ENCODE results near the gene TJP2.
"Not testable (repeated sequence)": the region's sequence is repeated elsewhere in the genome, so short reads cannot be mapped to it uniquely, and the experiment has no call there.

Gene TJP2

GRCh38 chr9:69164573-69164972, 9.5 kb upstream of the TJP2 start:
- DNase-seq, result not testable (repeated sequence)

DNA sequence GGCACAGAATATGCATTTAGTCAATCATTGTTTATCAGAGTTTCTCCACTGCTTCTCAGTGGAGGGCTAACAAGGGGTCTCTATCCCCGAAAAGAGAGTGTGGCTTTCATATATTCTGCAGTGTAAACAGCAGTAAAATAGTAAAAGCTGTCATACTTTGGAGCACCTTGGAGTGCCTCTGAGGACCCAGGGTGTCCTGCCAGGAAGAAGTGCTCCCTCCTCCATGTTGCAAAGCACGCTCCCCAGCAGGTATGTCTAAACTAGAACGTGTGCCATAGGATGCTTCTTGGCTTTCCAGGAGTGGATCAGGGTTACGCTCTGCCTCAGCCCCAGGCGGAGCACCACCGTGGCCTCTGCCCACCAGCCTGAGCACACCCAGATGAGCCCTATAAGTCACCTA, 8.5 kb upstream of the TJP2 start:
- DNase-seq, result no peak

DNA sequence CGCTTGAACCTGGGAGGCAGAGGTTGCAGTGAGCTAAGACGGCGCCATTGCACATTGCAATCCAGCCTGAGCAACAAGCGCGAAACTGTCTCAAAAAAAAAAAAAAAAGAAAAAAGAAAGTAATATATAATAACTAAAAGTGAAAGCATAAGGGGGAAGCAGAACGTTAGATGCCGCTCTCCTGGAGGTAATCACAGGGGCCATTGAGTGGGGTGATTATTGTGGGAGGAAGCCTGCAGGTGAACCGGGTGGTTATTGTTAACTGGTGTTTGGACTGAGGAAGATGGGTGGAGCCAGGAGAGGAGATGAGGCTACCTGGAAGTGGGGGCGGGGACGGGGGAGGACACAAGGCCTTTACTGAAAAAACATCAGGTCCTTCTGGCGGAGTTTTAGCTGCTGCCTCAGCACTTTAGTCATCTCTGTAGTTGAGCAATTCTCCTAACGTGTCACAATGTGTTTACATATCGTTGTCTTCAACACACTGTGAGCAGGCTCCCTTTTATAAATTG, 5.3 kb upstream of the TJP2 start:
- DNase-seq, result no peak

GRCh38 chr9:69170231-69170630, 3.8 kb upstream of the TJP2 start:
- no peak for DNase-seq

DNA sequence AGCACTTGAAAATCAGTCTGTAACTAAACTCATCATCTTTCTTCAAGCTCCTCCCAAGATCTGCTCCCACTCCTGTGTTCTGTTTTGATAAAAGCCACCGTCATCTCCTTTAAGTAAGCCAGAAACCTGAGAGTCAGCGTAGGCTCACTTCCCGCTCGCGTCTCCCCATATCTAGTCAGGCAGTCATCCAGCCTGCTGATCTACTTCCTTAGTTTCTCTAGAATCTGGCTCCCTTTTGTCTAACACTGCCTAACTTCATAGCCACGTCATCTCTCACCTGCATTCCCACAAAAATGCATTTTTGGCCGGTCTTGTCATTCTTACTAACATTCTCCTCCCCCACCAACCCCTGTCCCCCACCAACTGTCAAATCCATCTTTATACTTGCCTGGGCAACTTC, 3.0 kb upstream of the TJP2 start:
- no peak for DNase-seq

DNA sequence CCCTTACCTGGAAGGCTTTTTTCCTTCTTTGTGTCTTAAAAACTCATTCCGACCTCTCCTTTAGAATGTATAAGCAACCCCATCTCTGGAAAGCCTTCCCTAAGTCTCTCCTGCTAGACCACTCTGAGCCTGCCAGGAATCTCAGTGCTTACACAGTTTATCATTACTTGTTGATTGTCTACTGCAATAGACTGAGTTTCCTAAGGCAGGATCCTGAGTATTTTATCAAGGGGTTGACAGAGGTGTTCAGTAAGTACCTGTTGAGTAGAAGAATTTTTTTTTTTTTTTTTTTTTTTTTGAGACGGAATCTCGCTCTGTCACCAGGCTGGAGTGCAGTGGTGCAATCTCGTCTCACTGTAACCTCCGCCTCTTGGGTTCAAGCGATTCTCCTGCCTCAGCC, 2.6 kb upstream of the TJP2 start:
- no peak for DNase-seq

GRCh38 chr9:69172895-69173294, 1.2 kb upstream of the TJP2 start:
- no peak for DNase-seq

DNA sequence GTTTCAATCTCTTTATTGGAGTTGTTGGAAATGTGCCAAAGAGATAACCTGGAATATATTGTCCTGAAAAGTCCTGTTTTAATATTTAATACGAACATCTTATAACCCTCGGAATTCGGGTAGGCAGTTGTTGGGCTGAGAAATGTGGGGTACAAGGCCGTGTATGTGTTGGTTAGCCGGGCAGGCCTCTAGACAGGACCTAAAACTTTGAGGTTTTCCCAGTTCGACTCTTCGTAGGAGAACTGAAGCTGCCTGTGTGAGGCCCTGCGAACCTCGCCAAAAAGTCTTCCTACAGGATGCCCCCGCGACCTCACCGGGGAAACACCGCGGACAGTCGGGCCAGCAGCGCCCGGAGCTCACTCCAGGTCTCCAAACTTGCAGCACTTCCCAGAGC, 583 bp upstream of the TJP2 start:
- no peak for DNase-seq

DNA sequence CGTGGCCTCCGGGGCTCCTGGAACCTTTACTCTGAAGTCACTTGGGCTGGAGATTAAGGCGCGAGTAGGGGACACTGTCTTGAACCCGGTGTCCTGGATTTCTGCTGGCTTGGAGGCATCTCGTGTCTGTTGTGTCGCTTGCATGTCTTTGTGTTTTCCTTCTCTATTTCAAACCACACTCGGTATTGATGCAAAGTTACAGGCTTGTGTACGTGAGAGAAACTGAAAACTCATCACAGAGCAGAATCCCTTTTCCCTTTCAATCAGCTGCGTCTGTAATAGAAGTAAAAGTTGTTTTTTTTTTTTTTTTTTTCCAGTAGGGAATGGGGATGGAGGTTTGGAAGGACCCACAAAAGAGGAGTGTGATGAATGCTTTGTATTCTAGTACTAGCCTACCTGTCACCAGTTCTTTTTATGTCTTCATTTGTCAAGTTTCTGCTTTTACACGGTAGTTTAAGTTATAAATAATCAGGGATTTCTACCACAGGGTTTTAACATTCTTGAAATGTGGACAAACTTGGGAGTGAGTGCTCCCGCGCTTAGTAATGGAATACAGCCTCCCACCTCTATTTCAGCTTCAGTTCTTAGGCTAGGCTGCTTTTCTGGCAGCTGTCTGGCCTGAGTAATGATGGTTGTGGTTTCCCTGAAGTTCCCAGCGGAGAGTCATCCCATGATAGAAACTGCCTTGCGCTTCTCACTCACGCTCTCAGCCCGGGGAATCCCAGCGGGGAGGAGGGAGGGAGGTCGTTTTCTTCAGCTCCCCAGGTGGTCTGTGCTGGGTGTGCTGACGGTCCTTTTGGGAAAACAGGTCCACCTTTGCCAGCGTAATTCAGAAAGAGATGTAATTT, 763 bp downstream of the TJP2 start:
- peak; percentile 49 for DNase-seq

DNA sequence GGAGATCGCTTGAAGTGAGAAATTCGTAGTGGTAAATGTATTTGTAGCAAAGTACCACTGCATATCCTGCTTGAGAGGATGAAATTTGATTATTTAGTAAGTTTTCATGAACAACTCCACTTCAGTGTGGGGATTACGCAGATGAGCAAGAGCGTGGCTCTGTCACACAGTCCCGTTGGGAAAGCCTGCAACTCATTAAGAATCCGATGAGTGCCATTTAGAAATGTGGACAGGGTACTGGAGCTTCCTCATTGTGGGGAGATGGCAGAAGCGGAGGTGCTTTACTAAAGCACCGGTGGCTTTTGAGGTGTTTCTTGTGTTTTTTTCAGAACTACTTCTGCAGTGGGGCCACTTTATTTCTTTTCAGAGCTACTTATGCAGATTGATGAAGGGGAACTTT, 1.4 kb downstream of the TJP2 start:
- no peak for DNase-seq

DNA sequence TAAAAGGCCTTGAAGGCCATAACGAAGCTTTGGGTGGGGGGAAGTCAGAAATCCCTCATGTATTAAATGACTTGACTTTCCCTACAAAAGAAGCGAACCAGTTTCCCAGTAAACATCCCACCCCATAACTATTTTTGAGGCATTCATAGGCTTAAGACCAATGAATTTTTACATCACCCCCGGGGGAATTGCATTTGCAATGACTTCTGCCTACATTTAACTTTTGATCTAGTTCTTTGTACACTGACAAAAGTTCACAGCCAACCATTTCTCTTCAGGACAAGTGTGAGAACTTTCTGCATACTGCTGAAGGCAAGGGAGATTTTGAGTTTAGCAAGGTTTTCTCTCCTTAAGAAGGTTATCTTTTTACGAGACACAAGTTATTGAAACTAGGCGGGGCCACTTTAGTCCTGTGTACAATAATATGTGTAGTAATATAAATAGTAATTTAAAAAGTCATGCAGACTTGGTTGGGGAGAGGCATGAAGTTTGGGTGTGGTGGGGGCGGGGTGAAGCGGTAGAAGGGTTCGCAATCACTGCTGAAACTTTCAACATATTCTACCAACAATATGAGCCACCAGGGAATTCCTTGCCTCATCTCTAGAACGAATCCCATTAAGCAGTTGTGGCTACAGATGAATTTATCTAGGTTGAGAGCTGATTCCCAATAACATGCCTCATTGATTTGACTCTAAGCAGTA, 2.5 kb downstream of the TJP2 start:
- DNase-seq, result no peak

- DNase-seq, result no peak
Observed at GRCh38 chr9:69178583-69179011, 4.5 kb downstream of the TJP2 start.

GRCh38 chr9:69179037-69179436, 5.0 kb downstream of the TJP2 start:
- no peak for DNase-seq

DNA sequence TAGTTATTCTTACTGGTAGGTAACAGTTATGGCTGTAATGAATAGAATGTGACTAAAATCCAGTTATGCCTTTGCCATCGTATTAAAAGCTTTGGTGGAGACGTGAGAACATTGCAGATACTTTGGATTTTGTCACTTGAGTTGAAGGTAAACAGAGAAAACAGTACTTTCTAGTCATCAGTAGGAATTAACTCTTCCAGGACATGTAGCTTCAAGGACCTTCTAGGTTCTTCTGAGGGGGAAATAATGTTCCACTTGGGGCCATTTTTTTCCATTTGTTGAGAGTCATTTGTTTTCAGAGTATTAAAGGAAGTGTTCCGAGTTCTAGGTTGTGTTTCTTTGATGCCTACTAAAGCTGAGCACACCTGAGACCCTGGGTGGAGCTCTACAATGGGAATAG, 6.1 kb downstream of the TJP2 start:
- no peak for DNase-seq

DNA sequence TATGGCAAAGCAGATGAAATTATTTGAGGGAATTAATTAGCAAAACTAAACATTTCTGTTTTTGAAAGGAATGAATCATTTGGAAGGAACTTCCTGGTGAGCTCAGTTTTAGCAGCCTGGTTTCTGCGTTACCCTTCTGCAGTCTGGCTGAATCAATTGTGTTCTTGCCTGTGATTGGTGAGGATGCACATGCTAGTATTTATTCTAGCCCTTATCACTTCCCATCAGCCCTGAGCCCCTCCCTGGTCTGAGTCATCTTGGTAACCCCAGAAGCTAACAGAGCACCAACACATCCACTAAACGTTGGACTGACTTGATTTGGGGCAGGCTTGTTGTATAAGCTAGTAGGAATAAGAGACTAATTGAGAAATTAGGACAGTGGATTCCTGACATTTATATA, 6.6 kb downstream of the TJP2 start:
- DNase-seq, result peak; percentile 50

GRCh38 chr9:69181908-69182353, 7.9 kb downstream of the TJP2 start:
- DNase-seq, result no peak

DNA sequence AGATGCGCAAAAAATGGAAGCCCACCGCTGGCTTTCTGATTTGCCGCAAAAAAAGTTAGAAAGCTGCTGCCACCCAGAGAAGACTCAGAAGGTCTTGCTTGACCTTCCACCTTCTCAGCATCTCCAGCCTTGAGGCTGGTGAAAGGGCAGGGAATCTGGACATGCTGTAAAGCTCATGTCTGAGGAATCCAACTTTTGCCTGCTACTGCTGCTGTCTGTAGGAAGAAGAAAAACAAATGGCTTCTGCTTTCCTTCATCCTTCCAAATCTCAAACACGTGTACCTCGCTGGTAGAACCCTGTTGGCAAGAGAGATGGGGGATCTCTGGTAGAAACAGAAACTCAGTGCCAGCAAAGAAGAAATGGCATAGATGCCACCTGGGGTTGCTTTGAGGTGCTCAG, 10.2 kb downstream of the TJP2 start:
- no peak for DNase-seq

DNA sequence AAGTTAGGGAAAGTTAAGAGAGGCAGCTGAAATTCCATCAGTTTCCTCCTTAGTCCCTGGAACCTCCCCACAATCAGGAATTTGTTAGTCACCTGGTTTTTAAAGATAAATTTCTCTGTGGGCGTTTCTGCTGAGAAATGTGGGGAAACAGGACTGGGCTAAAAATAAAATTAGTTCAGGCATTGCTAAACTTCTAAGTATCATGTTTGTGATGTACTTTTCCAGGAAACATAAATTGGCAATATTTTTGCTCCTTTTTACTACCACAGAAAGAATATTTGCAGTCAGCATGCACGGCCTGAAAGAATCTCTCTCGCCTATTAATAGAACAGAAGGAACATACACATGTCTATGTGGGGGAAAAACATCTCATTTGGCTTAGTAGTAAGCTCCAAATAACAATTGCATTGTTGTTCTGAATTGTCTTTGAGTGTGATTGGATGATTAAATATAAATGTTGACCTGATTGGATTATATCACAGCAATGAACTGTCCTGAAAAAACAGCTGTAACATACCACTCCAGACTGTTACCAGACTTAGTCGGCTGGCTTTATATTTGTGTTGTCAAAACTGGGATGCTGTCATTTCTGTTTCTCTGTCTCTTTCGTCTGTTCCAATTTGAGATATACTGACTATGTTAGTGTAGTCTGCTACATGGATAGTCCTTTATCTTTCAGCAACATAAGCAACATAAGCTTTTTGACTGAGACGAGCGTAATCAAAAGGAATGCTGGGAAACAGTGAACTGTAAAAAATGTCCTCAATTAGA, 12.9 kb downstream of the TJP2 start:
- no peak for DNase-seq

- no peak for DNase-seq
Observed at GRCh38 chr9:69188975-69189374, 14.9 kb downstream of the TJP2 start.

DNA sequence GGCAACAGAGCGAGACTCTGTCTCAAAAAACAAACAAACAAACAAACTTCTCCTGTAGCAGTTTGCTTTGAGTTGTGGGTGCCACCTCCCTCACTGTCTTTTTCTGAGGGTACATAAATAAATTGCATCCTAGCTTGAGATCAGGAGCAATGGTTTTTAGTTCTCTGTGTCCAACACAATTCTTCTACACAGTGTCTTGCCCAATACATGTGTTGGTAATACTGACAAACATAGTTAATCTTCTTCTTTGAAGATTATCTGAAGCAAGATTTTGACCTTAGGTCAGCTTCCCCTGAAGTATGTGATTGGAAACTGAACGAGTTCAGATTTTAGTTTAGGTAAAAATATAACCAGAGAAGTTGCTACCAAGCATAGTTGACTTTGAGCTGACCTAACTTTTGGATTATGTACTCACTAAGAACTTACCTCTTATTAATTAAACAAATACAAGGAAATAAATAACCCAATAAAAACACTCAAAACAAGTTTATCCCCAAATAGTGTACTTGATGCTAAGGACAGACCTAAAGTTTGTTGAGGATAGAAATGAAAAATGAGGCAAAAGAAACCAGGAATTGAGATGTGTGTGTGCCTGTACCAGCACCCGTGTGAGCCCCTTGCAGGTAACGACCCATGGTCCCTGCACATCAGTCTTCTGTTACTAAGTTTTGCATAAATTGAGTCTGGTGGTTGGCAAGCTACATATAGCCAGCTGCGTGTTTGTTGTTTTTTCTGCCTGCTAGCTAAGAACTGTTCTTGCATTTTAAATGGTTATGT, 16.2 kb downstream of the TJP2 start:
- DNase-seq, result no peak

- DNase-seq, result no peak
Observed at GRCh38 chr9:69190863-69191181, 16.7 kb downstream of the TJP2 start.

GRCh38 chr9:69191231-69191630, 17.2 kb downstream of the TJP2 start:
- DNase-seq, result no peak

DNA sequence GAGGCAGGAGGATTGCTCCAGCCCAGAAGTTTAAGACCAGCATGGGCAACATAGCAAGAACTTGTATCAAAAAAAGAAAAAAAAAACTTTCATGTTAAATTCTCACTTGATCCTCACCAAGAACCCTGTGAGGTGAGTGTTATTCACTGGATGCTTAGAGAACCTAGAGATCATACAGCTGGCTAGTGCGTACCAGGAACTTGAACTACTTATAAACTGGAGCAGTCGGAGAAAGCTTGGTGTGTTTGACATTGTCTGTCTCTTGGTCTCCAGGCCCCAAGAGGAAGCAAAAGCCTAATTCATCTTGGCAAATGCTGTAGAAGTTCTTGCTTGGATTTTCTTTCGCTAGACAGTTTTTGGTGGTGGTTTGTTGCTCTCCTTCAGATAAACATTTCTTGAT, 18.1 kb downstream of the TJP2 start:
- no peak for DNase-seq
